Sciatic nerve (tissue), 2 donors: ENCODE data around the gene DNAH8. TPM values are rescaled to one million over a fixed set of nuclear protein-coding genes. Genes with fewer than 3 reads are reported as not detected.

Experiments
- ATAC-seq: fragments of 200-7000 bp; cut with Tn5 transposase; one replicate; pipeline ENCODE4 v1.9.1; 2020; ENCODE audit warnings: mild to moderate bottlenecking, moderate library complexity
- DNase-seq: peaks from one replicate; pipeline ENCODE4 v3.0.0-alpha.2; 2020; ENCODE audit warnings: low spot score
- intact Hi-C: fragments of 100-400 bp; cut with DNase I; formaldehyde crosslinking; loops from one replicate; pipeline ENCODE4 v1.14.2; 2022
- total RNA-seq: library from RNA; stranded (reverse); fragmentation: NEBNext Ultra II Directional; extraction: Animal tissue kit (Norgen Biotek cat#: 25700); gene quantifications from one replicate; pipeline ENCODE4 v1.2.1, GENCODE V29; 2021
- donor health status: DM: no; HTN: no; CAD: no.
- donor health status: DM: no; HTN: no; CAD: no.

DNAH8 gene
- total RNA-seq, 1 donor from 2014 or later, result 0.13 TPM

DNA sequence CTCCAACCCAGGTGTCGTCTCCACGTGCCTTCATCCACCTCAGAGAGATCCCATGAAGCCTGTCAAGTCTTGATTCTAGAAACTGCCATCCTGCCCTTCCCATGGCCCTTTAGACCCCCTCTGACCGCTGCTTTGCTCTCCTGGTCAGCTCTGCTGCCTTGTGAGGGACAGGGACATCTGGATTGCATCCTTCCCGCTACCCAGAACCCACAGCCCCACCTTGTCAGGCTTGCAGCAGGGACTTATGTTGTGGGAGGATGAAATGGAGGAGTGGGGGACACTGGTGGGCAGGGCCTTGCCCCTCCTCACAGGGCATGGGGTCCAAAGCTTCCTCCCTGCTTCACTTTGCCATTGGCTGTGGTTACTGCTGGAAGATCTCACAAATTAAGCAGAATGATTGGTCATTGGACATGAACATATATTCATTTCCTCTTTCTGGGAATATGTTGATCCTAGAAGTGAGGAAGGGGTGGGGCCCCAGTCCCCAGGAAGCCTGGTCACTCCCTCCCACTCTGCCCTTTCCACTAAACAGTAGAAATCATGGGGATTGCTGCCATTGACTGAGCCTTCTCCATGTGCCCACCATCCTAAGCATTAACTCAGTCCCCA lies 338.0 kb downstream of the DNAH8 start:
- intact Hi-C loops, result no loop called here
- no peak for ATAC-seq
- no peak for DNase-seq

GRCh38 chr6:39053854-39054576 lies 338.9 kb downstream of the DNAH8 start:
- ATAC-seq (no peak), DNase-seq (no peak)
- intact Hi-C loops, result no loop called here

- intact Hi-C loops, result no loop called here
- no peak for ATAC-seq
- DNase-seq, result no peak
Observed at GRCh38 chr6:39054577-39055142, 339.5 kb downstream of the DNAH8 start.

DNA sequence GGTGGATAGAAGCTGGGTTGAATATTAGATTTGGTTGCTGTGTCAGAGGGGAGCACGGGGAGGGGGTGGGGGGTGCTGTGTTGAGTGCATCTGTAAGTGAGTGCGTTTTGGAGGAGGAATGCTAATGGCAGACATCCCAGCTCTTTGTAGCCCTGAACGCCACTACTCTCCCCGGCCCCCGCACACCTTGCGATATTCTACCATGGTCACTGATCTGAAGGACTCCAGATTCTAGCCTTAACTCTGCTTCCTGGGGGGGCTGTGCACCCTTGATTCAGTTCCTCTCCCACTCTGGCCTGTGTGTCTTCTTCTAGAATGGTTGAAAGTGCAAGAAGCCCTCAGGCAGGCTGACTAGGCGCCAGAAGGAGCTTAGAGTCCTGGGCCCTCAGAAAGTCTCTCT lies 340.6 kb downstream of the DNAH8 start:
- ATAC-seq, result no peak
- DNase-seq, result peak; percentile 13
- intact Hi-C loops, result no loop called here

GRCh38 chr6:39056191-39056590 lies 341.1 kb downstream of the DNAH8 start:
- intact Hi-C loops, result no loop called here
- DNase-seq, result peak; percentile 41
- no peak for ATAC-seq

GRCh38 chr6:39056681-39057080 lies 341.6 kb downstream of the DNAH8 start:
- DNase-seq (no peak), ATAC-seq (no peak)
- intact Hi-C loops, result no loop called here

- DNase-seq (no peak), ATAC-seq (no peak)
- intact Hi-C loops, result no loop called here
Observed at GRCh38 chr6:39057251-39058155, 342.4 kb downstream of the DNAH8 start.

GRCh38 chr6:39058471-39059147 lies 343.5 kb downstream of the DNAH8 start:
- no peak for ATAC-seq
- intact Hi-C loops, result no loop called here
- DNase-seq, result no peak

DNA sequence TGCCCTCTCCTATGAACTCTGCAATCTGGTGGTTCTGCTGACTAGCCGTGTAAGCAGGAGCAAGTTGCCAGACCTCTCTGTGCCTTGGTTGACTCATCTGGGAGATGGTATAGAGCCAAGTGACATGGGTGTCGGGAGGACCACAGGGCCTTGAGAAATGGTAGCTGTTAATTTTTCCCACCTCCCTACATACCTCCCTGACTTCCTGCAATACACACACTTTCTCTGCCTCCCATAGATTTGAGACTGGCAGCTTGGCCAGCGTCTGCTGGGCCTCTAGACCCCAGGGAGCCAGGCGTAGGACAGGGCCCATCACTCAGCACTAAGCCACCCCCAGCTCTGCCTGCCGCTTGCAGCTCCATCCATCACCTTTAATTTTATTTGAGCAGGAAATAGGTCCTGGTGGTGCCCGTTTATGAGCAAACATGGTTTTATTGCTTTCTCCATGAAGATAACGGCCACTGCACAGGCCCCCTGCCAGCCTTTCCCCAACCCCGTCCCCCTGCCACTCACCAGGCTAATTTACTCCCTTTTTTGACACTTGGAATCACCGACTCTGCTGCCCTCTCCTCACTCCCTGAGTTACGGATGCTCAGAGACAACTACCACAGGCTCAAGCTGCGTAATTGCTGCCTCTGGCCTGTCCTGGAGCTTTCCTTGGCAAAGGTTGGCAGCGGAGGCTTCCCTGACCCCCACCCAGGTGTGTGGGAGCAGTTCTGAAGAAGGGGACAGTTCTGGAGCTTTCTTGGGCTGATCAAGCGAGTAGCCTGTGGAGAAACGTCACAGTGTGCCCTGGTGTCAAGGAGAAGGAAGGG lies 344.6 kb downstream of the DNAH8 start:
- ATAC-seq (no peak), DNase-seq (no peak)
- intact Hi-C loops, result no loop called here

- ATAC-seq, result no peak
- intact Hi-C loops, result no loop called here
- DNase-seq, result no peak
Observed at GRCh38 chr6:39060467-39061160, 345.5 kb downstream of the DNAH8 start.

- DNase-seq (no peak), ATAC-seq (no peak)
- intact Hi-C loops, result no loop called here
Observed at GRCh38 chr6:39061182-39061581, 346.1 kb downstream of the DNAH8 start.

DNA sequence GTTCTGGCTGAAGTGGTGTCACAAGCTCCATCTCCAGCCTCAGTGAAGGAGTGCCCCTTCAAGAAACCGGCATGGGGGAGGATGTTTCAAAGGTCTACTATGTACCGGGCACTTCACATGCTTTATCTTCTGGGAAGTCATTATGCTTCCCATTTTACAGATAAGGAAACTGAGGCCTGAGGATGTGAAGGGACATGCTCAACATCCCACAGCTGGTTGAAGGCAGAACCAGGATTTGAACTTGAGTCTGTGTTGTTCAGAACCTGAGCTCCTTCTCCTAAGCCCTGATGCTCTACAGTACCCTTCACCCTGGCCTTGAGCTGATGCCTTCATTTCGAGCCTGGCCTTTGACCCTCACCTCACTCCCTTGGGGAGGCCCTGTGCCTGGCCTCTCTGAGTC lies 346.5 kb downstream of the DNAH8 start:
- no peak for ATAC-seq
- intact Hi-C loops, result no loop called here
- DNase-seq, result no peak

GRCh38 chr6:39062014-39062740 lies 347.1 kb downstream of the DNAH8 start:
- intact Hi-C loops, result no loop called here
- ATAC-seq (no peak), DNase-seq (no peak)

DNA sequence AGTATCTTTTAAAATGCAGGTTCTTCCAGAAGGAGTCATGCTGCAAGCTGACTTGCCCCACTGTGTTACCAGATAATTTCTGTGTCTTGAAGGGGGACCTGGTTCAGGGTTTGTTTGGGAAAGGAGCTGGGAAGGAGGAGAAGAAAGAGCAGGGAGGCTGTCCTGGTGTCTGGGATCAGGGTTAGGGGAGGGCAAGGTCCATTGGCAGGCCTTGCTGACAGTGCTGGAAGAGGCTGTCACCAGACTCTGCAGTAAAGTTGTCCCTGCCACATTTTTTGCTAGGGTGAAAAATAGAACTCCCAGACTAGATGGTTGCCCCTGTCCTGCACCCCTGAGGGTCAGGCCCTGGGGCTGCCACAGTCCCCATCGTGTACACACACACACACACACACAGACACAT lies 348.4 kb downstream of the DNAH8 start:
- DNase-seq, result no peak
- intact Hi-C loops, result no loop called here
- ATAC-seq, result no peak

DNA sequence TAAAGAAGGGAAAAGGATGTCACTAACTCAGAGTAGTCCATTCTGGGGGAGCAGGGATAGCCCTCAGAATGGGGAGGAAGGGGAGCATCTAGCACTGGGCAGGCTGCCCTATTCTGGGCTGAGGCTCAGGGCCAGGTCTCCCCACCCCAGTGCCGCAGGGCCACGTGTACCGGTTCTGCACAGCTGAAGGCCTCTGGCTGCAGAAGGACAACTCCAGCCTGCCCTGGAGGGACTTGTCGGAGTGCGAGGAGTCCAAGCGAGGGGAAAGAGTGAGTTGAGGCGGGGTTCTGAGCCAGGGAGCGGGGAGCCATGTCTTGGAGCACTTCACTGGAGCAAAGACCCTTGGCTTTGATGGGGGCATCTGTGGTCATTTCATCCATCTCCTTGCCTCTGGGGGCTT lies 350.4 kb downstream of the DNAH8 start:
- intact Hi-C loops, result no loop called here
- no peak for ATAC-seq
- no peak for DNase-seq

GRCh38 chr6:39068391-39068790 lies 353.3 kb downstream of the DNAH8 start:
- ATAC-seq (no peak), DNase-seq (no peak)
- intact Hi-C loops, result no loop called here

DNA sequence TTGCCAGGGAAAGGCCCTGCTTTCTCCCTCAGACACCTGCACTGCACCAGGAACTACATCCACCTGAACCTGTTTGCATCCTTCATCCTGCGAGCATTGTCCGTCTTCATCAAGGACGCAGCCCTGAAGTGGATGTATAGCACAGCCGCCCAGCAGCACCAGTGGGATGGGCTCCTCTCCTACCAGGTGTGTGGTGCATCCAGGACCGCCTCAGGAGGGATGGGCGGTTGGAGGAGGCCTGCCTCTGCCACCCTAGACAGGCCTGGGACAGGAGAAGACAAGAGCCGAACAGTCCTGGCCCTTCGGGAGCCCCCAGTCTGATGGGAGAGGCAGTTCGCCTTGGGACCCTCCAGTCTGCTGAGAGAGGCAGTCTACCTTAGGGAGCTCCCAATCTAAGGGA lies 357.7 kb downstream of the DNAH8 start:
- intact Hi-C loops, result no loop called here
- ATAC-seq (no peak), DNase-seq (no peak)
